Fibroblast of peridontal ligament (primary cell): ENCODE measurements around the gene ZNF488.
A peak's percentile ranks its signal among the peaks of the same experiment; 100 is the strongest.
"Not testable (repeated sequence)": the region's sequence is repeated elsewhere in the genome, so short reads cannot be mapped to it uniquely, and the experiment has no call there.

Experiments used
- DNase-seq: peaks from one replicate; pipeline ENCODE4 v3.0.0-alpha.2; 2010; ENCODE audit errors: extremely low read depth

ZNF488 gene

DNA sequence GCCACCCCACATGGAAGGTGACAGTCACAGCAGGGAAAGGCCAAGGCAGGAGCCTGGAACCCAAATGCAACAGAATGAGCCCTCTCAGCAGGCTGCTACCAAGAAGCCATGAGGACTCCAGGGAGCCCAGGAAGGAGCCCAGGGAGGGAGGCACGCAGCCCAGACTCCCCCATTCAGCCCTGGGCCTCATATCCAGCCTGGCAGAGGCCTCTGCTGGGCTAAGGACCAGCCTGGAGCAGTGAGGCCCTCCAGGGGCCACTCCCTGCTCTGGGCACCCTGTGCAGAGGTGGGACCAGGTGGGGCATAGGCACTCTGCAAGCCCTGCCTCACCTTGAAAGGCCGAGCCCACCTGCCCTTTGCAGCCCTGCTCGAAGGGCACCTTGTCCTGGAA, 25.8 kb upstream of the ZNF488 start:
- no peak for DNase-seq

DNA sequence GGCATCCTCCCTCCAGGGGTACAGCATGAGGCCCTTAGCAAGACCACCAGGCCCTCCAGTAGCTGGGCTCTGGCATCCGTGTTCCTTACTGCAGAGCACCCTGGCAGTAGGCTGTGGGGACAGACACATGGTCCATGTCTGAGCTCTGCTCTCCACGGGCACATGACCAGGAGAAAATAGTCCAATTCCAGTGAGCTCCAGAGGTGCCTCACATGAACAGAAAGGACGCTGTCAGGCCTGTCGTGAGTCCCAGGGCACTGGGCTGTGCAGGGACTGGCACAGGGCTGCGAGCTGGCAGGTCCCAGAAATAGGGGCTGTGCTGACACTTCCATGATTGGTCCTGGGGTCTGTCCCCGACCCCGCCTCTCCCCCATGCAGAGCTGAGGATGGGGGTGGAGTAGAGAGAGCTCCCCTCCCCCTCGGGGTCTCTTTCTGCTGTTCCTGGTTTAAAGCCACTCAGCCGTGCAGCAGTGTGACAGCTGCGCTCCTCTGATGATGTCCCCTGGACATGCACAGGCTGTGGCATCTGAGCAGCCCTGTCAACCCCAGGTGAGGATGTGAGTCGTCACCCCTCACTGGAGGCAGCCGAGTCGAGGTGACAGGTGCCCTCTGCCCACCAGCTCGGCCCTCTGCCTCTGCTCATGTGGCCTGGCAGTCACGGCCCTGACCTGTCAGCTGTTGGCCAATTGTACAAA, 25.2 kb upstream of the ZNF488 start:
- DNase-seq: no peak

DNA sequence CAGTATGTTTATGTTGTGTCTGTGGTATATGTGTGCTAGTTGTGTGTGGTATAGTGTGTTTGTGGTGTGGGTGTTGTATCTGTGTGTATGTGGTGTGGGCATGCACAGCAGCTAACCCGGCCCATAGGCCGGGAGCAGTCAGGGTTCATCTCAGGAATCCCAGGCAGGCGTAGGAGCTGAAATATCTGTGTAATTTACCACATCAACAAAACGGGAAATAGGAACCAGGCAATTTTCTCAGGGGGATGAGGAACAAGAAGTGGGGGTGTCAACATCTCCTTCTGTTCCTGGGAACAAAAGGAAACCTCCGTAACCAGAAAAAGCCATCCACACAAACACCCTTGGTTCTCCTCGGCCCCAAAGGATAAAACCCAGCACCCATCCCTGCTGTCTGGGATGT, 24.5 kb upstream of the ZNF488 start:
- DNase-seq: no peak

DNA sequence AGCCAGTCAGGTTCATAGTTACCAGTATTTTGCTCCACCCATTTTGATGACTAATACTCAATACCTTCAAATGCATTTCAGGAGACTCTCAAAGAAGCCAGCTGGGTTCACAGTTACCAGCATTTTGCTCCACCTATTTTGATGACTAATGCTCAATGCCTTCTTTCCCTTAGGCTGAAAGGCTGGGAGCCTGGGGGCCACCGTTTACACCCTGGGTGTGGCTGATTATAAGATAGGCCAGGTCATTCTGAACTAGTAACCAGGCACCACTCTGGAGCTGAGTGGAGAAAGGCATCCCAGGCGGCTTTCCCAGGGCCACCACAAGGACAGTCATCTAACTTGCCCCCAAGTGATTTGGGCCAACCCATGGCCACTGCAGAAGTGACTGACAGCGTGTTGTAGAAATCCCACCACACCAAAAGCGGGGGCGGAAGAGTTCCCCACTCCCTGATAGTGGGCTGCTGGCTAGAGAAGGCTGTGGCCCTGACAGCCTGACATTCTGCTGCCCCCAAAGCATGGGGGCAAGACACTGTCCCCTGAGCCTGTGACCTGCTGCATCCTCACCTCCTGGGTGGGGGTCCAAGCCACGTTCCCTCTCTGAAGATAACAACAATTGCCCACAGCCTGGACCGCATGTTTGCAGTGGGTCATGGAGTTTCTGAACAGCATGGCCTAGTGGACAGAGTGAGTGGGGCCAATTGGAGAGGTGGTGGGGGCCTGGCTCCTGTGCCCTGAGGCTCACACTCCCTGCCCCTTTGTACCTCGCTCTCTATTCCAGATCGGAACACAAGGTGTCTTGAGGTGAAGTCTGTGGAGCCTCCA, 23.0 kb upstream of the ZNF488 start:
- peak; percentile 18 for DNase-seq

DNA sequence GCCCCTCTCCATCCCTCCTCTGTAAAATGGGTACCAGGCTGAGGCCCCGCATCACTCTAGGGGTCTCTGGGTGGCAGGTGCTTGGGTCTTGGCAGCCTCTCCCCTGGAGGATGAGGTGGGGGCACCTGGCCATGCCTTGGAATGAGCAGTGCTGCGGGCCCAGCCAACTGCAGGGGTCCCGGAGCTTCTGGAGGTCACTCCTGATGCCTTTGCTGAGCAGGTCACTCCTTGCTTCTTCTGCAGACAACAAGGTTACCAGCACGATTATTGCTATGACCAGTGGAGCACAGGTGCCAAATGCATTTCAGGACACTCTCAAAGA, 22.4 kb upstream of the ZNF488 start:
- no peak for DNase-seq

DNA sequence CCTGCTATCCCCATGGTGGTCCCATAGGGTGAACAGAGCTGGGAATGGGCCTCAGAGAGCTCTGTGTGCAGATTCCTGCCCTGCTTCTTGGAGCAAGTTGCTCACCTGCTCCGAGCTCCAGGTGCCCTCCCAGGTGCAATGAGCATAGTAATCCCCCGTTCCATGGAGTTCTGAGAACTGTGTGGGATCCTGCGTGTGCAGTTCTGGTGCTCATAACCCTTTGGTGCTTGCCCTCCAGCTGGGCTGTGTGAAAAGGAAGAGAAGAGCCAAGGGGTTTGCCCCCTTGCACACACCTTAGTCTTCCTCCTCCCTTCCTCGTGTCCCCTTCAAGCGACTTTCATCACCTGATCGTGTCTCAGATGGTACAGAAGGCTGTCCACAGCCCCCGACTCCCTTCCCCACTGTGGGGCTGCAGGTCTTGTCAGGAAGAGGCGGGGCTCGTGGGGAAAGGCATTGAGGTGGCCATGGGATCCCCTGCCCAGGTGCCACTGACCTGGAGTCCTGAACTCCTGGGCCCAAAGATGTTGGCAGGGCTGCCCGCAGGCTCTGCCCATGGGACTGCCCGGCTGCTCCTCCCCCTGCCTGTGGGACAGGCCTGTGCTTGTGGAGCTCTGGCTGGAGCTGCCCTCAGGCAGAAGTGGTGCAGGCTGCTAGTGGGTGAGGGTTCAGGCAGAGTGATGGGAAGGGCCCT, 21.9 kb upstream of the ZNF488 start:
- DNase-seq: no peak

DNA sequence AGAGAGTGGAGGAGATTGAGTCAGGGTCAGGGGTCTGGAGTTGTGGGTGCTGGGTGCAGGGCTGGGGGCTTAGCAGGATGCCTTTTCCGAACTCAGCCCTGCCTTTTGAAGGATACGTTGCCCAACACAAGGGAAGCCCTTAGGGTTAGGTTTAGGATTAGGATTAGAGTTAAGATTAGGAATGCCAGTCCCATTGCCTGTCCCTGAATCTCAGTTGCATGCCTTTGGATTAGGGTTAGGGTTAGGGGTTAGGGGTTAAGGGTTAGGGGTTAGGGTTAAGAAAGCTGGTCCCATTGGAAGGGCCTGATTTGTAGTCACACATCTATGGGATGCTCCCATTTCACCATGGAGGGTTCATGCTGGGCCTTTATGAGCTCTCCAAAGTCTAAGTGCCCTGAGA, 20.8 kb upstream of the ZNF488 start:
- no peak for DNase-seq

DNA sequence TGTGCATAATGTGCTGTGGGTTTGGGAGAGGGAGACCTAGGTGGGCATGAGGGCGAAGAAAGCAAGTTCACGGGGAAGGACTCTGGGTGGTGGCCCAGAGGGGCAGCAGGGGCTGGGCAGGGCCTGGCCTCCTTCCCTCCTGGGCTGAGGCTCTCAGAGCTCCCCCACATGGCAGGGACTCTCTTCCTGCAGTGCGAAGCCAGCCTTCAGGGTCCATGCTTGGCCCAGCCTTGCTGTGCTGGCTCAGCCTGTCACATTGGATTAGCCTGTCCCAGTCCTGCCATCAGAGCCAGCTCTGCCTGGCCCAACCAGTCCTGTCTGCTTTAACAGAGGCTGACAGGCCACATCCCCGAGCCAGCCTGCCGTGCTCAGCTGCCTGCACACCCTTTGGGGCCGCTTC, 20.4 kb upstream of the ZNF488 start:
- no peak for DNase-seq

DNA sequence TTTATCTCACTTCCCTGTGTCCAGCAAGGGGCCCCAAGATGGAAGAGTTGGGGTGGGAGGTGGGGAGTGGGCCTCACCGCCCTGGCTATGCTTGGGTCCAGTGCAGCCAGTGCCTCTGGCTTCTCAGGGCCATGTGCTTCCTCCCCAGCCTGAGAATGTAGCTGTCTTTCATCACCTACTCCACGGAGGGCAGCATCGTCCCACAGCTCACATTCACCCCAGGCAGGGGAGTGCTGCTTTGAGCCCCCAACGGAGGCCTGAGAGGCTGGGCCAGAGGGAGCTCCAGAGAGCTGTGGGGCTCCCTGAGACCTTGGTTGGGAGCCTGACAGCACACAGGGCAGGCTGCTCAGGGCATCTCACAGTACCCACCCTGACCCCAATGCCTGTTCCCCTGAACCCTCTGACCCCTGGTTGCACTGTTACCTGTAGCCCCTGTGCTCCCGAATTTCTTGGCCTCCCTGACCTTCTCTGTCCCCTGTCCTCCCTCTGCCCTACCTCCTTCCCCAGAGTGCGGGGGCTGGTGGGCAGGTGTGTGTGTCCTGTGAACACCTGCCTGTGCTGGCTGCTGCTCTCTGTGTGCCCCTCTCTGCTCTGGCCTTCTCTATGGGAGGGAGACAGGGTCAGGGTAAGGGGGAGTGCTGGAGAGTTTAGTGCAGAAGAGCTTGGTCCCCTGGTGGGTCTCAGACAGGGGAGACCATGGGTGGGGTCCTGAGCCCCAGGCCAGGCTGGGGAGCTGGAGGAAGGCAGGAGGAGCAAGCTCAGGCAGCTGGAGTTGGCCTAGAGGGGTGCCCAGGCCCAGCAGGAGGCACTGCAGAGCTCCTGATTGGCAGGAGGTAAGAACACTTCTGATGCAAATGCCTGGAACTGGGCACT, 19.6 kb upstream of the ZNF488 start:
- DNase-seq: peak; percentile 11

DNA sequence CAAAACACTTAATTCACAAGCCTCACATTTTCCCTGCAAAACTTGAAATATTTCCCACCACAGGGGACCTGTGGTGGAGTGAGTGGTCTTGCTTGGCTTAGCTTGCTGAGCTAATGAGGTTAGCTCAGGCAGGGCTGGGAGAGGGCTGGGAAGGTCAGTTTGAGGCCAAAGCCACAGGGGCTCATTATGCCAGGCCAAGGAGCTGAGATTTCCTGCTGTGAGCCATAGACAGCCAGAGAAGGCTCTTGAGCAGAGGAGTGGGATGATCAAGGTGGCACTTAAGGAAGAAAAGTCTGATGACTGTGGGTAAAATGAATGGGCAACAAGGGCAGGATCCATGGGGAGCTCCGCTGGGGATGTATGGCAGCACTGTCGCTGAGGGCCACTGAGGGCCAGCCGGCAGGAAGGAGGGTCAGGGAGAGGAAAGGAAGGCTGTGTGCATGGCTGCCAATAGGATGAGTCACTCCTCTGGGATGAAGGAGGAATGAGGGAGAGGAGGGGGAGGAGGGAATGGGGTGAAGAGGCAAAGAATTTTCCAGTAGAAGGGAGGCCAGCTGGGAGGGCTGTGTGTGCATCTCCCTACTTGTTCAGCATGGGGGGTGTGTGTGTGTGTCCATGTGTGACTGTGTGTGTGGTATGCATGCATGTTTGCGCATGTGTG, 18.7 kb upstream of the ZNF488 start:
- peak; percentile 89 for DNase-seq

DNA sequence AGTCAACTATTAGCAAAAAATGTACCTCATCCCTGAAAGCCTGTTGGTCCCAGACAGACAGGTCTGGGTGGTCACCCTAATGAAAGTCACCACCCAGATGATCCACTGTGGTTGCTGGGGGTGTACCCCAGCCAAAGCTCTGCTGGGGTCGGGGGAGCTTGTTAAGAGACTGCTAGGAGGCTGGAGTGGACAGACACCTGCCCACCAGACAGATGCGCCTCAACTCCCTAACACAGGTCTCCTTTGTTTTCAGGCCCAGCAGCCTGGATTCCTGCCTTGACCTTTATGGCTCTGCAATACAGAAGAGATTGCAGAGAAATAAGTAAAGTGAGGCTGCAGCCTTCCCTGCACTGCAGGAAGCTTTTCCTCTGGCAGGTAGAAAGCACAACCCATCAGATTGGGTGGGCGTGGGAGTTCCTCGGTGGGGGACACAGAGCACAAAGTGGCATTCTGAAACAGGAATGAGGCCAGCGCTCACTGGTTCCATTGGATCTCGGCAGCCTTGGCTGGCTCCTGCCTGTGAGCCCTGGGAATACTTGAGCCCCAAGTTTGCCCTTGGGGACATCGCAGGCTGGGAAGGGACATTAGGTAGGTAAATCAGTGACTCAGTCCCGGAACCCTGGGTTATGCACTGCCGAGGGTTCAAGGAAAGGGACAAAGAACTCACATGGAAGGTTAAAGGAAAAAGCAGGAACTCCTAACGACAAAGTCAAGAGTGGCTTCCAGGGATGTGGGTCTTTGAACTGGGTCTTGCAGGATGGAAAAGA, 18.0 kb upstream of the ZNF488 start:
- DNase-seq: no peak

DNA sequence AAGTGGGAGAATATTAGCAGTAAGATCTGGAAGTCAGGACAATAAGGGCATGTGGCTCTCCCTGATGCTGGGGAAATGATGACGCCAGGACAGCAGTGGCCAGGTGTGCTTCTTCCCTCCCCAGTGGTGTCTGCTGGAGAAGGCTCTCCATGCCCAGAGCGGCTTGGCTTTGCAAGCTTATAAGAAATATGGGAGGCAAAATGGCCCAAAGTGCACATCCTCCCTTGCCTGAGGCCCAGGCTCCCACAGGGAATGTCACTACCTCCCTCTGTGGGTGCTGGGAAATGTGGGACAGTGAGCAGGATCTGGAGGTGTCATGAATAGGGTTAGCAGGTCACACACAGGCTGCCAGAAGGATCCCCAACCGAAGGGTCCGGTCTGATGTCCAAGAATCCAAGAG, 17.1 kb upstream of the ZNF488 start:
- no peak for DNase-seq

DNA sequence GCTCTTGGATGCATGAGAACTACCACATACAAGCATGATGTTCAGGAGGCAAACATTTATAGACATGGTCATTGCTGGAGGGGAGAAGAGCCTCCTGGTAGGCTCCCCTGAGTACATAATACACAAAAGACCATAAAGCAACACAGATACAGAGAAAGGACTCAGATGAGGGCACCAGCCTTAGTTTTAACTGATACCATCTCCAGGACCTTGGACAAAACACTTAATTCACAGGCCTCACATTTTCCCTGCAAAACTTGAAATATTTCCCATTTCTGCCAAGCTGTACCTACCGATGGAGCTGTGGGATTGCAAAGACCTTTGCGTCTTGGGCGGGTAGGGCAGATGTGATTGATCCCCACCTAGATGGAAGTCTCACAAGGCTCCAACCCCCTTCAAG, 16.7 kb upstream of the ZNF488 start:
- no peak for DNase-seq

DNA sequence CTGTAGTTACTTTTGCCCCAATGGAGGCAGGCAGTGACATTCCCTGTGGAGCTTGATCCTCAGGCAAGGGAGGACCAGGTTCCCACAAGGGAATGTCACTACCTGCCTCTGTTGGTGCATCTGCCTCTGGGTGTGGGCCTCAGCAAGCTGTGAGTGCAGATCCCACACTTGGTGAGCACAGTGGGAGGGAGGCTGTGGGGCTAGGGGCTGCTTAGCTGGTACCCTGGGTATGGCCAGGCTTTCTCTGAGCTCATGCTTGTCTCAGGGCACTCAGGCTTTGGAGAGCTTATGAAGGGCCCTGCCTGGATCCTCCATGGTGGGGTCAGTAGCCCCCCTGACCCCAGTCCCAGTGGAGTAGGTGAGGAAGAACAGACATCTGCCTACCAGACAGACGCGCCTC, 16.2 kb upstream of the ZNF488 start:
- no peak for DNase-seq

DNA sequence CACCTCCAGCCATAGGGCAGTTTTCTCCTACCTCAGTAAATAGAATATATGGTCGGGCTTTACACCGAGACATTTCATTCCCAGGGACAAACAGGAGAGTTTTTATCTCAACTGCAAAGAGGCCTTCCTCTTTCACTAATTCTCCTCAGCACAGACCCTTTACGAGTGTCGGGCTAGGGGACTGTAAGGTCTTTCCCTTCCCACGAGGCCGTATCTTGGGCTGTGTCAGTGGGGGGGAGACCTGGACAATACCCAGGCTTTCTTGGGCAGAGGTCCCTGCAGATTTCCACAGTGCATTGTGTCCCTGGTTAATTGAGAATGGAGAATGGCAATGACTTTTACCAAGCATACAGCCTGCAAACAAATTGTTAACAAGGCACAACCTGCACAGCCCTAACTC, 13.2 kb upstream of the ZNF488 start:
- DNase-seq: no peak

DNA sequence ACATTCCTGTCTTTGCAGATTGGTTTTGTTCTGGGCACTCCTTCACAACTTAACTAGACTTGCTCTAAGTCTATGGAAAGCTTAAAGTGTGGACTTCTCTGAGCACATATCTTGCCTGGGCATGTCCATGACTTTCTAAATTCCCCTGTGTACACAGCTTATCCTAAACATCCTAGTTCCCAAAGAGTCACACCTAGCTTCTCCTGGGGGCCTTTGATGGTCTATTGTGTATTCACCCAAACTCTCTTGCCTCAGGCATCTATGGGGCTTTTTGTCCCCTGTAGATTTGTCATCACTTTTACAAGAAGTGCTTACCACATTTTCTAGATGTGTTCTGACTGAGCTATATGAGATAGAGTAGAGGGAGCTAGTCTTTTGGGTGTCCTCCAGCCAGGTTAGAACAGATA, 12.2 kb upstream of the ZNF488 start:
- peak; percentile 20 for DNase-seq

DNA sequence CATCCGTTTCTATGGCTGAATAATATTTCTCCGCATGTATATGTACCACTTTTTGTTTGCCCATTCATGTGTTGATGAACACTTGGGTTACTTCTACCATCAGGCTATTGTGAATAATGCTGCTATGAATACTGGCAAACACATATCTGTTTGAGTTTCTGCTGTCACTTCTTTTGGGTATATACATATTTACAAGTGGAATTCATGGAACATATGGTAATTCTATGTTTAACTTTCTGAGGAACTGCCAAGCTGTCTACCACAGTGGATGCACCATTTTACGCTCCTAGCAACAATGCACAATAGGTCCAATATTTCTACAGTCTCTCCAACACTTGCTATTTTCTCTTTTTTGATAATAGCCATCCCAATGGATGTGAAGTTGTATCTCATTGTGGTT, 5.5 kb upstream of the ZNF488 start:
- DNase-seq: no peak

DNA sequence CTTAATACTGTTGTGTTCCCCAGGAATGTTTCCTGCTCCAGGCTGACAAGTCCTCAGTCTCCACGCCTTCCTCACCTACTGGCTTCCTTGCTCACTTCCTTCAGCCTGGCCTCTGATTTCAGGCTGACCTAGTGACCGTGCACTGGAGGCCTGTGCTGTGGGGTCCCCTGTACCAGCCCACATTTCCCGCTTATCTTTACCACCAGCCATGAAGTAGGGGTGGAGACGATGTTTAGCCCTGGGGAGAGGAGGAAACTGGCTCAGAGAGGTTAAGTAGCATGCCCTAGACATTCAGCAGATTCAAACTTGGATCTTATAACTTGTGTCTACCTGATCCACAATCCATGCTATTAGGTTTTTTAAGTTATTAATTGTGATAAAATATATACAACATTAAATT, 4.8 kb upstream of the ZNF488 start:
- DNase-seq: no peak

DNA sequence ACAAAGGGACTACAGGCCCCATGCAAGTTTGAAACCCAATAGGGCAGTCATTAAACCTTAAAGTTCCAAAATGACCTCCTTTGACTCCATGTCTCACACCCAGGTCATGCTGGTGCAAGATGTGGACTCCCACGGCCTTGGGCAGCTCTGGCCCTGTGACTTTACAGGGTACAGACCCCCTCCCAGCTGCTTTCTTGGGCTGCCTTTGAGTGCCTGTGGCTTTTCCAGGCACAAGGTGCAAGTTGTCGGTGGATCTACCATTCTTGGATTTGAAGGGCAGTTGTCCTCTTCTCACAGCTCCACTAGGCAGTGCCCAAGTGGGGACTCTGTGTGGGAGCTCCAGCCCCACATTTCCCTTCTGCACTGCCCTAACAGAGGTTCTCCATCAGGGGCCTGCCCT, 2.0 kb upstream of the ZNF488 start:
- not testable (repeated sequence) for DNase-seq

DNA sequence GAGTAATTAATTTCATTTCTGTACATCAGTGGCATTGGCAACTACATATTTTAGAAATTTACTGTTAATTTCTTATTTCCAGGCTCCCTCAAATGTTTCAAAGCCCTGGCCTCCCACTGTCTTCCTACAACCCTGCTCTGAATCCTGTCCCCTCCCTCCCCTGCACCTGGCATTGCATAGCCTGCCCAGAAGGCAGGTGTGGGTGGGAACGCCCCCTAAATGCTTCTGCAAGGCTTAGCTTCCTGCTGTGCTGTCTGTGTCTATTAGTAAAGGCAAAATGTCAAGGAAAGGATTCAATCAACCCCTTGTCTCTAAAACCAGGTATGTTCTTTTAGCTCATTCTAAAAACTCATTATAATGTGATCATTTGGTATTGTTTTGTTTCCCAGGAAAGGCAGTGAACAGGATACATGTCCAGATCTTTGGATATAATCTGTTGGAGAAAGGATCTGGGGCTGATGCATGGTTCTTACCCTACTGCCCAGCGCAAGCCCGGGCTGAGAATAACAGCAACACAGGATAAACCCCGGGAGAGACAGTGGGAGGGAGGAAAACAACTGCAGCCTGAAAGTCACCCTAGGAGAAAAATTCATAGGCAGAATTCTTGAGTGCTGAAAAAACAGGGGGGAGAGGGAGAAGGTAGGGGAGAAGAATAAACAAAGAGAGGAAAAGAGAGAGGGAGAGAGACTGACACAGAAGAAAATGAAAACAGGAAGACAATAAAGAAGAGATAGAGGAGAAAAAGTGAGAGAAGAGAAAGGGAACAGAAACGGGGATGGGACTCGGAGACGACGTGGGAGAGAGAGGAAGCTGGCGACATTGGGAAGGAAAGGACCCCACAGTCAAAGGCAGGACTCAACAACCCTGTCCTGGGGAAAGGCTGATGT, 589 bp downstream of the ZNF488 start:
- DNase-seq: no peak
